HCT116 (cell line): ENCODE data around the gene GRIK4. TPM values are rescaled to one million over a fixed set of nuclear protein-coding genes. Genes with fewer than 3 reads are reported as not detected.

Source experiments
- ATAC-seq: fragments of 200-7000 bp; cut with Tn5 transposase; 2 replicates; pipeline ENCODE4 v1.9.1; 2020; ENCODE audit warnings: mild to moderate bottlenecking, moderate library complexity
- BruUV-seq: library from RNA; stranded (reverse); fragments of 400-500 nt; replicated peaks from 2 replicates; lab custom pipeline; 2021; lab: Mats Ljungman, UMichigan
- CTCF ChIA-PET: fragments of 300-600 bp; sonication (Branson Sonifier 250); formaldehyde crosslinking; loops from one replicate; lab custom pipeline; 2021; ENCODE audit warnings: antibody characterized with exemption; lab: Charles Lee
- POLR2A ChIA-PET: fragments of 300-600, 350-600 bp; sonication (Branson Sonifier 250); formaldehyde crosslinking; loops from one replicate; lab custom pipeline; 2021; ENCODE audit warnings: antibody characterized with exemption; lab: Charles Lee
- RAD21 ChIA-PET, 2 experiments: fragments of 300-600 bp; sonication (Branson Sonifier 250); formaldehyde crosslinking; loops; one replicate each; lab custom pipeline; 2023; ENCODE audit warnings: low total read pairs in 2 of 2; ENCODE audit not compliant: uncharacterized antibody in 2 of 2, unreplicated experiment in 2 of 2, low non-redundant PET in 1 of 2; lab: Charles Lee
- DNase-seq: peaks from one replicate; pipeline ENCODE4 v3.0.0-alpha.2; 2010; ENCODE audit warnings: low read depth, low spot score
- H2AFZ ChIP-seq: fragments of 200-600 bp; shearing (Covaris generic), sonication (generic); 2 replicates; pipeline ENCODE4 v1.6.1; 2017; ENCODE audit warnings: low read depth, mixed run types, mixed read lengths, antibody characterized with exemption, low read length; ENCODE audit not compliant: poor library complexity, severe bottlenecking
- H3K27ac ChIP-seq: 2 replicates; pipeline ENCODE4 v1.5.1; 2012; ENCODE audit warnings: low read depth, low read length
- H3K27me3 ChIP-seq: fragments of 200-600 bp; sonication (generic); 2 replicates; pipeline ENCODE4 v1.6.1; 2016; ENCODE audit warnings: mixed run types, low read length, mixed read lengths; ENCODE audit not compliant: insufficient read depth
- H3K36me3 ChIP-seq, 2 experiments: fragments of 200-500 bp in 1 of 2; fragments of 200-600 bp in 1 of 2; sonication (Bioruptor generic) in 1 of 2; sonication (generic) in 1 of 2; 2 replicates each; pipeline versions ENCODE4 v1.5.1 to v1.6.1; 2014 to 2016; ENCODE audit warnings: low read length in 2 of 2, inconsistent platforms in 1 of 2, mixed read lengths in 1 of 2, mixed run types in 1 of 2; ENCODE audit not compliant: insufficient read depth in 2 of 2, control insufficient read depth in 1 of 2
- H3K4me1 ChIP-seq, 2 experiments: fragments of 200-600 bp in 1 of 2; sonication (generic) in 1 of 2; 2 replicates each; pipeline versions ENCODE4 v1.5.1 to v1.6.1; 2012 to 2017; ENCODE audit warnings: low read length in 2 of 2, inconsistent platforms in 1 of 2, mild to moderate bottlenecking in 1 of 2, mixed read lengths in 1 of 2, mixed run types in 1 of 2, moderate library complexity in 1 of 2; ENCODE audit not compliant: insufficient read depth in 2 of 2, control insufficient read depth in 1 of 2
- H3K4me2 ChIP-seq: fragments of 200-600 bp; sonication (generic); 2 replicates; pipeline ENCODE4 v1.6.1; 2017; ENCODE audit warnings: mixed run types, low read length, mixed read lengths
- H3K4me3 ChIP-seq, 2 experiments: fragments of 200-600 bp in 1 of 2; sonication (generic) in 1 of 2; replicated peaks in 1 of 2; 2 replicates each; pipeline ENCODE4 v1.5.1; 2011 to 2016; ENCODE audit warnings: low read length in 2 of 2, control low read depth in 1 of 2, low read depth in 1 of 2, mild to moderate bottlenecking in 1 of 2, mixed read lengths in 1 of 2, mixed run types in 1 of 2
- H3K79me2 ChIP-seq: fragments of 200-600 bp; sonication (generic); 2 replicates; pipeline ENCODE4 v1.6.1; 2017; ENCODE audit warnings: mild to moderate bottlenecking, mixed run types, low read length, moderate library complexity, mixed read lengths; ENCODE audit not compliant: insufficient read depth
- H3K9ac ChIP-seq: fragments of 200-600 bp; sonication (generic); 2 replicates; pipeline ENCODE4 v1.6.1; 2016; ENCODE audit warnings: low read length, mixed read lengths
- H3K9me2 ChIP-seq: fragments of 200-600 bp; sonication (generic), shearing (Covaris generic); 2 replicates; pipeline ENCODE4 v1.6.1; 2017; ENCODE audit warnings: mixed run types, mild to moderate bottlenecking, moderate library complexity; ENCODE audit not compliant: insufficient read depth
- H3K9me3 ChIP-seq, 2 experiments: fragments of 200-500 bp in 1 of 2; fragments of 200-600 bp in 1 of 2; sonication (Bioruptor generic) in 1 of 2; sonication (generic) in 1 of 2; 2 replicates each; pipeline ENCODE4 v1.6.1; 2014 to 2017; ENCODE audit warnings: low read length in 2 of 2, mixed read lengths in 2 of 2, inconsistent platforms in 1 of 2, low read depth in 1 of 2, mild to moderate bottlenecking in 1 of 2, mixed run types in 1 of 2, moderate library complexity in 1 of 2; ENCODE audit not compliant: control insufficient read depth in 1 of 2, insufficient read depth in 1 of 2
- H4K20me1 ChIP-seq: fragments of 200-600 bp; sonication (generic), shearing (Covaris generic); 2 replicates; pipeline ENCODE4 v1.6.1; 2017; ENCODE audit warnings: mixed run types, mild to moderate bottlenecking, moderate library complexity; ENCODE audit not compliant: insufficient read depth
- CBX3 ChIP-seq: IDR thresholded peaks from 2 replicates; pipeline ENCODE4 v1.6.1; 2012; ENCODE audit warnings: low read depth
- CEBPB ChIP-seq: IDR thresholded peaks from 2 replicates; pipeline ENCODE4 v1.6.1; 2012; ENCODE audit warnings: low read depth
- CTCF ChIP-seq, 3 experiments: fragments of 200-600 bp in 1 of 3; sonication (generic) in 1 of 3; IDR thresholded peaks in 2 of 3; conservative IDR thresholded peaks in 1 of 3; 2 replicates each; pipeline ENCODE4 v1.5.1; 2012 to 2017; ENCODE audit warnings: low read depth in 2 of 3, low read length in 2 of 3, antibody characterized with exemption in 1 of 3, borderline replicate concordance in 1 of 3, control low read depth in 1 of 3, mild to moderate bottlenecking in 1 of 3, mixed read lengths in 1 of 3, mixed run types in 1 of 3, moderate library complexity in 1 of 3; ENCODE audit not compliant: insufficient read depth in 1 of 3
- ELF1 ChIP-seq: IDR thresholded peaks from 2 replicates; pipeline ENCODE4 v1.6.1; 2012; ENCODE audit warnings: low read depth, borderline replicate concordance
- EZH2 ChIP-seq: fragments of 200-600 bp; sonication (generic); IDR thresholded peaks from 2 replicates; pipeline ENCODE4 v1.6.1; 2017; ENCODE audit warnings: antibody characterized with exemption, mixed run types
- EZH2phosphoT487 ChIP-seq: fragments of 200-600 bp; IDR thresholded peaks from 2 replicates; pipeline ENCODE4 v1.6.1; 2018; ENCODE audit warnings: antibody characterized with exemption, borderline replicate concordance
- FOSL1 ChIP-seq: IDR thresholded peaks from 2 replicates; pipeline ENCODE4 v1.6.1; 2012; ENCODE audit warnings: low read depth
- JUND ChIP-seq: IDR thresholded peaks from 2 replicates; pipeline ENCODE4 v1.6.1; 2012
- SIN3A ChIP-seq: IDR thresholded peaks from 2 replicates; pipeline ENCODE4 v1.6.1; 2012; ENCODE audit warnings: low read depth
- SP1 ChIP-seq: IDR thresholded peaks from 2 replicates; pipeline ENCODE4 v1.6.1; 2012; ENCODE audit warnings: low read depth
- TCF7L2 ChIP-seq: IDR thresholded peaks from 2 replicates; pipeline ENCODE4 v1.7.0; 2011; ENCODE audit warnings: borderline replicate concordance, inconsistent platforms; ENCODE audit not compliant: insufficient read depth, insufficient read length; ENCODE audit errors: extremely low read depth
- ZBTB33 ChIP-seq: IDR thresholded peaks from 2 replicates; pipeline ENCODE4 v1.6.1; 2011; ENCODE audit warnings: mild to moderate bottlenecking, low read length, moderate library complexity; ENCODE audit not compliant: insufficient replicate concordance; ENCODE audit errors: extremely low read depth
- intact Hi-C: fragments of 100-400 bp; cut with micrococcal nuclease; formaldehyde crosslinking; loops from 2 replicates; pipeline ENCODE4 v1.10.0; 2022
- total RNA-seq: library from RNA; stranded (reverse); gene quantifications from one replicate; pipeline ENCODE4 v1.2.1, GENCODE V29; 2021; ENCODE audit not compliant: unreplicated experiment
- TF ChIP-seq, protein P1 (sequence below): IDR thresholded peaks from 2 replicates; pipeline ENCODE4 v1.6.1; 2012
- TF ChIP-seq, protein P2 (sequence below): IDR thresholded peaks from 2 replicates; pipeline ENCODE4 v1.6.1; 2012; ENCODE audit warnings: low read depth

Gene GRIK4
- total RNA-seq, 1 experiment from 2014 or later, result 0.52 TPM

DNA sequence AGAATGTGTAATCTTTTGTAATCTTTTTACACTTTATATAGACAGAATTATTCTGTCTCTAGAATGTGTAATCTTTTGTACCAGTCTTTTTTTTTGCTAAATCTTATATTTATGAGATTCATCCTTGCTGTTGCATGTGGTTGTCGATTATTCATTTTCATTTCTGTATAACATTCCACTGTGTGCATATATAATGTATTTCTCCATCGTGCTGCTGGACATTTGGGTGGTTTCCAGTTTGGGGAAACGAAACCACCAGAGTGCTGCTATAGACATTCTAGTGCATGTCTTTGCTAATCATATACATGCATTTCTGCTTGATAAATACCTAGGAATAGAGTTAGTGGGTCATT, 146.5 kb downstream of the GRIK4 start:
- H3K36me3 ChIP-seq, result no peaks in the 10 kb centered on the region
- DNase-seq, result no peak
- BruUV-seq, result no TSS peak
- no peak overlapping the region for H2AFZ ChIP-seq
- H3K27me3 ChIP-seq, result peaks cover 10% of the 10 kb centered on the region; the same call in 1 of the 2 replicates
- no peak overlapping the region for H3K27ac ChIP-seq
- H3K9me3 ChIP-seq, result peaks cover 0 to under 1% of the 10 kb centered on the region in 2 experiments; a peak in 1 of 4 replicates
- no peaks in the 10 kb centered on the region for H3K79me2 ChIP-seq
- H3K4me1 ChIP-seq, result peaks cover 0 to 14% of the 10 kb centered on the region in 2 experiments; a peak in 2 of 4 replicates
- ATAC-seq, result no peak
- POLR2A ChIA-PET, result no interaction called here
- no peak overlapping the region for H3K4me2 ChIP-seq
- CTCF ChIA-PET, result interaction anchor here (2.0 kb wide), 1 partner anchor 27 kb away, joined by 5 read pairs; no protein-coding TSS in a partner anchor
- intact Hi-C loops, result no loop called here
- TF ChIP-seq CTCF (IDR thresholded peaks at IDR 0.05 in 2 of 3, conservative IDR thresholded peaks at IDR 0.05 in 1 of 3; ENCODE audit: borderline replicate concordance in 1 of 3, insufficient read depth in 1 of 3, low read depth in 2 of 3, low read length in 2 of 3) (no peak), CEBPB (no peak), ELF1 (no peak), JUND (no peak), EZH2 (no peak), FOSL1 (no peak), EZH2phosphoT487 (no peak), SIN3A (no peak), ZBTB33 (no peak), TCF7L2 (no peak), SP1 (no peak), CBX3 (no peak)
- TF ChIP-seq, protein P1, sequence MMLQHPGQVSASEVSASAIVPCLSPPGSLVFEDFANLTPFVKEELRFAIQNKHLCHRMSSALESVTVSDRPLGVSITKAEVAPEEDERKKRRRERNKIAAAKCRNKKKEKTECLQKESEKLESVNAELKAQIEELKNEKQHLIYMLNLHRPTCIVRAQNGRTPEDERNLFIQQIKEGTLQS, result no peak
- TF ChIP-seq, protein P2, sequence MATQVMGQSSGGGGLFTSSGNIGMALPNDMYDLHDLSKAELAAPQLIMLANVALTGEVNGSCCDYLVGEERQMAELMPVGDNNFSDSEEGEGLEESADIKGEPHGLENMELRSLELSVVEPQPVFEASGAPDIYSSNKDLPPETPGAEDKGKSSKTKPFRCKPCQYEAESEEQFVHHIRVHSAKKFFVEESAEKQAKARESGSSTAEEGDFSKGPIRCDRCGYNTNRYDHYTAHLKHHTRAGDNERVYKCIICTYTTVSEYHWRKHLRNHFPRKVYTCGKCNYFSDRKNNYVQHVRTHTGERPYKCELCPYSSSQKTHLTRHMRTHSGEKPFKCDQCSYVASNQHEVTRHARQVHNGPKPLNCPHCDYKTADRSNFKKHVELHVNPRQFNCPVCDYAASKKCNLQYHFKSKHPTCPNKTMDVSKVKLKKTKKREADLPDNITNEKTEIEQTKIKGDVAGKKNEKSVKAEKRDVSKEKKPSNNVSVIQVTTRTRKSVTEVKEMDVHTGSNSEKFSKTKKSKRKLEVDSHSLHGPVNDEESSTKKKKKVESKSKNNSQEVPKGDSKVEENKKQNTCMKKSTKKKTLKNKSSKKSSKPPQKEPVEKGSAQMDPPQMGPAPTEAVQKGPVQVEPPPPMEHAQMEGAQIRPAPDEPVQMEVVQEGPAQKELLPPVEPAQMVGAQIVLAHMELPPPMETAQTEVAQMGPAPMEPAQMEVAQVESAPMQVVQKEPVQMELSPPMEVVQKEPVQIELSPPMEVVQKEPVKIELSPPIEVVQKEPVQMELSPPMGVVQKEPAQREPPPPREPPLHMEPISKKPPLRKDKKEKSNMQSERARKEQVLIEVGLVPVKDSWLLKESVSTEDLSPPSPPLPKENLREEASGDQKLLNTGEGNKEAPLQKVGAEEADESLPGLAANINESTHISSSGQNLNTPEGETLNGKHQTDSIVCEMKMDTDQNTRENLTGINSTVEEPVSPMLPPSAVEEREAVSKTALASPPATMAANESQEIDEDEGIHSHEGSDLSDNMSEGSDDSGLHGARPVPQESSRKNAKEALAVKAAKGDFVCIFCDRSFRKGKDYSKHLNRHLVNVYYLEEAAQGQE, result no peak
- TF ChIP-seq, all 23 proteins: peak for 0
- RAD21 ChIA-PET, result no interaction called here
- Histone ChIP-seq H3K4me3 (no peak overlapping the region), H4K20me1 (no peaks in the 10 kb centered on the region), H3K9me2 (no peaks in the 10 kb centered on the region), H3K9ac (no peak overlapping the region)
